ENCODE measurements around the gene PSMB7. TPM values are rescaled to one million over a fixed set of nuclear protein-coding genes. Genes with fewer than 3 reads are reported as not detected.

PSMB7 gene
- total RNA-seq, 2 experiments from 2014 or later = 120 to 121 TPM

- no peaks in the 10 kb centered on the region for H3K27me3 Mint-ChIP-seq
- ChIA-PET POLR2A (no interaction called here), CTCF (interaction anchor here (0.6 to 1.4 kb wide), 3 partner anchors 17 to 196 kb away, joined by 3 to 4 read pairs (median 4); no protein-coding TSS in a partner anchor)
- no peak overlapping the region for H3K4me3 Mint-ChIP-seq
- peaks cover 2% of the 10 kb centered on the region for H3K4me1 Mint-ChIP-seq
- no peaks in the 10 kb centered on the region for H3K9me3 Mint-ChIP-seq
- DNase-seq = no peak
- no peak overlapping the region for H3K27ac Mint-ChIP-seq
- no peaks in the 10 kb centered on the region for H3K36me3 Mint-ChIP-seq (ENCODE audit: low read depth)
Measured at GRCh38 chr9:124322618-124323432, 92.4 kb downstream of the PSMB7 start.

DNA sequence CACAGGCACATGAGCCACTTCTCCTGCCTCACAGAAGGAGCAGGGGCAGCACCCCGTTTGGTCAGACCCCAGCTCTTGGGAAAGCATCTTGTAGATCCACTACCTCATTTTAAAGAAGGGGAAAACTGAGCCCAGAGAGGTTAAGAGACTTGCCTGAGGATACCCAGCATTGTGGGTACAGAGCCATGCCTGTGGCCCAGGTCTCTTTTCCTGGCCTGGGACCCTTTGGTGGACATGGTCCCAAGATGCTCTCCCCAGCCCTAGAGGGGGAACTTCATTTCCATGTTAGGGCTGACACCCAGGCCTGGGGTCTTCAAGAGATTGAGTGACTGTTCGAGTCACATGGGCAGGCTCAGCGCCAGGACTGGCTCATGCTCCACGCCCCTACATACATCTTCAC is 93.3 kb downstream of the PSMB7 start:
- ChIA-PET POLR2A (no interaction called here), CTCF (no interaction called here)
- no peak for DNase-seq
- Mint-ChIP-seq H3K36me3 (ENCODE audit: low read depth) (no peaks in the 10 kb centered on the region), H3K27me3 (no peaks in the 10 kb centered on the region), H3K4me1 (peaks cover 2% of the 10 kb centered on the region), H3K4me3 (no peak overlapping the region), H3K27ac (no peak overlapping the region), H3K9me3 (no peaks in the 10 kb centered on the region)

GRCh38 chr9:124321416-124321815 is 93.8 kb downstream of the PSMB7 start:
- ChIA-PET CTCF (no interaction called here), POLR2A (no interaction called here)
- DNase-seq = no peak
- no peak overlapping the region for H3K4me3 Mint-ChIP-seq
- H3K4me1 Mint-ChIP-seq = peaks cover 2% of the 10 kb centered on the region
- H3K27ac Mint-ChIP-seq = no peak overlapping the region
- H3K9me3 Mint-ChIP-seq = no peaks in the 10 kb centered on the region
- H3K27me3 Mint-ChIP-seq = no peaks in the 10 kb centered on the region
- no peaks in the 10 kb centered on the region for H3K36me3 Mint-ChIP-seq (ENCODE audit: low read depth)

DNA sequence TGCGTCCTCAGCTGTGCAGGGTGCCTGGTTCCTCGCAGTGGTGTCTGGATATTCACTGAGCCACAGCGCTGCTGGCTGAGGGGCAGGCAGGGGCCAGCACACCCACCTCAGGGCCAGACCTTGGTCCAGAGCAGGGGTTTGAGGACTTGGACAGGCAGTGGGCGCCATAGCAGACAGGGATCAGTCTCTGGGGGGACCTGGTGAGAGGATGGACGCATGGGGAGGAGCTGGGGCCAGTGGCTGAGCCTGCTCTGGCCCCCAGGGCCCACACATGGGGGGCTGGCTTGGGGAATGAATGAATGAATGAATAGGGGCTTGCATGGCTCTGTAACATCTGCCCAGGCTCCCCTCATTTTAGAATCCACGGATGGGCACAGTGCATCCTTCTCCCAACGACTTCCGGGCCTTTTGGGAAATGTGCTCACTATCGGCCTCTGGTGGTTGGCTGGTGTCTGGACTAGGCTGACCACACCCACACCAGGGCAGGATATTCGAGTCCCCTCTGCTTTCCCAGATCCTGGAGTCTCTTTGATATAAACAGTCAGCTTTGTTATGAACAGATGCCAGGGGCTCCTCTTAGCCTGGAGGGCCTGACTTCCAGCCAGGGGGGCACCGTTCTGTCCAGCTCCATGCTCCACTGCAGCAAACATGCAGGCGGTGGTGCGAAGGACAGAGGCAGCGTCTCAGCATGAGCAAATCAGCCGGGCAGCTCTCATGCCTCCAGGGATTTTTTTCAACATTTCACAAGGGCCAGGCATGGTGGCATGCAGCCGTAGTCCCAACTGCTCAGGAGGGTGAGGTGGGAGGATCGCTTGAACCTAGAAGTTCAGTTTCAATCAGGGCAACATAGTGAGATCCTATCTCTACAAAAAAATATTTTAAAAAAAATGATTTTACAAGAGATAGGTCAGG is 94.9 kb downstream of the PSMB7 start:
- Mint-ChIP-seq H3K9me3 (no peaks in the 10 kb centered on the region), H3K36me3 (ENCODE audit: low read depth) (no peaks in the 10 kb centered on the region), H3K27ac (peak overlapping the region; percentile 1), H3K4me3 (no peak overlapping the region), H3K4me1 (peaks cover 2% of the 10 kb centered on the region), H3K27me3 (no peaks in the 10 kb centered on the region)
- peak; percentile 47 for DNase-seq
- CTCF ChIA-PET = no interaction called here
- POLR2A ChIA-PET = no interaction called here

- H3K27me3 Mint-ChIP-seq = no peaks in the 10 kb centered on the region
Measured at GRCh38 chr9:124315882-124316281, 99.4 kb downstream of the PSMB7 start.

DNA sequence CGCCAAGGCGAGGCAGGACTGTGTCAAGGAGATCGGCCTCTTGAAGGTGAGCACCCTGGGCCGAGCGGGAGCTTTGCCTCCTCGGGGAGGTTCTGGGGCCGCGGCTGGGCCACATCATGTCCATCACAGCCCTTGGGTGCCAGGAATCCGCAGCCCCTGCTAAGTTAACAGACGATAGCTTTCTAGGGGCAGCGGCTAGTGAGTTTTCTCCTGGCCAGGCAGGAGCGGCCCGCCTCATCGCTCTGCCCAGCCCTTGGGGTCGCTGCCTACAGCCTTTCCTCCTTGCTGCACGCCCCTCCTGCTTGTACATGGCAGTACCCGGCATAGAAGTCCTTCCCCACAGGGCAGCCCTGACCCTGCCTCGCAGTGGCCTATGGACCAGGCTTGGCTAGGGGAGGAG is 101.3 kb downstream of the PSMB7 start:
- H3K4me1 Mint-ChIP-seq = no peaks in the 10 kb centered on the region
- no peaks in the 10 kb centered on the region for H3K36me3 Mint-ChIP-seq (ENCODE audit: low read depth)
- ChIA-PET POLR2A (no interaction called here), CTCF (interaction anchor here (0.6 kb wide), 1 partner anchor 681 kb away, joined by 3 read pairs; no protein-coding TSS in a partner anchor)
- DNase-seq = no peak
- H3K9me3 Mint-ChIP-seq = no peaks in the 10 kb centered on the region
- no peaks in the 10 kb centered on the region for H3K27me3 Mint-ChIP-seq
- H3K27ac Mint-ChIP-seq = no peak overlapping the region
- no peak overlapping the region for H3K4me3 Mint-ChIP-seq

More at GRCh38 chr9:124315882-124316281, 99.4 kb downstream of the PSMB7 start:
- Mint-ChIP-seq H3K36me3 (ENCODE audit: low read depth) (no peaks in the 10 kb centered on the region), H3K4me1 (peaks cover 2% of the 10 kb centered on the region), H3K27ac (no peak overlapping the region), H3K9me3 (no peaks in the 10 kb centered on the region), H3K4me3 (no peak overlapping the region)
- CTCF ChIA-PET = no interaction called here
- DNase-seq = no peak
- POLR2A ChIA-PET = no interaction called here

DNA sequence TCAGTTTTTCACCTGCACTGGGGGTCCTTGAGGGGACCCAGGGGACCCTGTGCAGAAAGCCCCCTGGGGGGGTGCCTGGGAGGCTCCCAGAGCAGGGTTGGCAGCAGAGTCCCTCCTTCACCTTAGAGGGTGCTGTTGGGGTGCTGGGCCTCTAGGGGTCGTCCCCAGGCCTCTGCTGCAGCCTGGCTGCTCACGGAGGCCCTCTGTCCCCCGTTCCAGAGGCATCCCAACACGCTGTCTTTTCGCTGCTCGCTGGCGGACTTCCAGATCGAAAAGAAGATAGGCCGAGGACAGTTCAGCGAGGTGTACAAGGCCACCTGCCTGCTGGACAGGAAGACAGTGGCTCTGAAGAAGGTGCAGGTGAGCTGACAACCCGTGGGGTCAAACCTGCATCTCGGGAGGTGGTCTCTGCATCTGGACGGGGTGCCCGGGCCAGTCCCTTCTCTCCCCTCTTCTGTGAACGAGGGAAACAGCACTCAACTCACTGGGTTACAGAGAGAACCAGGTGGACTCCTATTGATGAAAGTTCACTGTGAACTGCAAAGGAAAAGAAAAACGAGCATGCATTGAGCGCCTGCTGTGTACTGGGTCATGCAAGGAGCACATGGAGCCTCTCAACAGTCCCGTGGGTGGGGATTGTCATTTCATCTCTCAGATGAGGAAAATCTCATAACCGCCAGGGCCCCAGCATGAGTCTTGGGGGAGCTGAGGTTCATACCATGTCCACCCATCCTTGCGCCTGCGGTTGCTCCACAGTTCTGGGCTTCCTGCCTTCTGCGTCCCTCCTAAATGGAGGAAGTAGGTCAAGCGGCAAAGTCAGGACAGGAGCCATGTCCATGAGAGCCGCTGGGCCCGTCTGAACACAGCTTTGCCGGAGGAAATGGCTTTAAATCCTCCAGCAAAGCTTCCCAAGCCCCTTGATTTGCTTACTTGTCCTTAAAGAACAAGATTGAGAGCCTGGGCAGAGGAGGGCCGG is 102.7 kb downstream of the PSMB7 start:
- no peak for DNase-seq
- Mint-ChIP-seq H3K9me3 (no peaks in the 10 kb centered on the region), H3K27me3 (no peaks in the 10 kb centered on the region), H3K4me1 (no peaks in the 10 kb centered on the region), H3K27ac (no peak overlapping the region), H3K36me3 (ENCODE audit: low read depth) (no peaks in the 10 kb centered on the region), H3K4me3 (no peak overlapping the region)
- ChIA-PET CTCF (interaction anchor here (1.2 to 1.7 kb wide), 3 partner anchors 14 to 36 kb away, joined by 3 to 4 read pairs (median 4); no protein-coding TSS in a partner anchor), POLR2A (no interaction called here)

DNA sequence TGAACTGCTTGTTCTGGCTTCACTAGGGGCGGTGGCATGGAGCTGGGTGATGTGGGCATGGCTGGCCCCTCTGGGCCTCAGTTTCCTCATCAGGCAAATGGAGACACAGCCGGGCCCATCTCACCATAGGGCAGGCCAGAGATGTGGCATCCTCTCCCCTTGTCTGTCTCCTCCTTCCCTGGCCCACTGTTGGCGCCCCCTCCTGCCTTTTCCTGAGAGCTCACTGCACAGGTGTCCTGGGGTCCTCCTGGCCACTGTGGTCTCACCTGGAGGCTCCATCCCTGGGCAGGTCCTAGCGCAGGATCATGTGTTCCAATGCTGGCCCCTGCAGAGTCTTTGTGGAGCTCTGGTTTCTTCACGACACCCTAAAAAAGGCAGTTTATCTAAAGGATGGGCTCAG is 104.0 kb downstream of the PSMB7 start:
- CTCF ChIA-PET = interaction anchor here (1.2 to 1.7 kb wide), 2 partner anchors 12 to 14 kb away, joined by 3 to 4 read pairs; no protein-coding TSS in a partner anchor

DNA sequence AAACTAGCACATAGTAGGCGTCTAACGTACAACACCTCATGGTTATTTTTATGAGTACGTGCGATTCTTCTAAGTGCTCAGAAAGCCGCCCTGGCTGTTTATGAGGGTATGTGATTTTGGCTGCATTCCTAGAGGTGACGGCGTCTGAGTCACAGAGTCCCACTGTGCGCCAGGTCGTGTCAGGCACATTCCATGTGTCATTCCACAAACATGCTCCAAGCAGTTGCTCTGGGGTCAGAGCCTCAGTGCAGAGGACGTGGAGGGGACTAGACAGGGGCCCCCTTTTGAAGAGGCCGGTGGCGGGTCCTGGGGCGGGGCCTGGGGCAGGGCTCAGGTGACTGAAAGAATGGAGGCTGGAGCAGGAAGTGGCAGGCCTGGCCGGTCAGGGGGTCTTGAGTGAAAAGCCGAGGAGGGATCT is 105.6 kb downstream of the PSMB7 start:
- Mint-ChIP-seq H3K27ac (no peak overlapping the region), H3K4me3 (no peak overlapping the region), H3K36me3 (ENCODE audit: low read depth) (no peaks in the 10 kb centered on the region), H3K27me3 (peaks cover 2% of the 10 kb centered on the region), H3K4me1 (no peaks in the 10 kb centered on the region), H3K9me3 (no peaks in the 10 kb centered on the region)
- CTCF ChIA-PET = interaction anchor here (1.7 kb wide), 1 partner anchor 14 kb away, joined by 3 read pairs; no protein-coding TSS in a partner anchor
- POLR2A ChIA-PET = no interaction called here
- DNase-seq = no peak

More for the DNA sequence above, 104.0 kb downstream of the PSMB7 start:
- Mint-ChIP-seq H3K4me3 (no peak overlapping the region), H3K9me3 (no peaks in the 10 kb centered on the region), H3K27me3 (no peaks in the 10 kb centered on the region), H3K4me1 (no peaks in the 10 kb centered on the region), H3K36me3 (ENCODE audit: low read depth) (no peaks in the 10 kb centered on the region), H3K27ac (no peak overlapping the region)
- POLR2A ChIA-PET = no interaction called here
- no peak for DNase-seq

DNA sequence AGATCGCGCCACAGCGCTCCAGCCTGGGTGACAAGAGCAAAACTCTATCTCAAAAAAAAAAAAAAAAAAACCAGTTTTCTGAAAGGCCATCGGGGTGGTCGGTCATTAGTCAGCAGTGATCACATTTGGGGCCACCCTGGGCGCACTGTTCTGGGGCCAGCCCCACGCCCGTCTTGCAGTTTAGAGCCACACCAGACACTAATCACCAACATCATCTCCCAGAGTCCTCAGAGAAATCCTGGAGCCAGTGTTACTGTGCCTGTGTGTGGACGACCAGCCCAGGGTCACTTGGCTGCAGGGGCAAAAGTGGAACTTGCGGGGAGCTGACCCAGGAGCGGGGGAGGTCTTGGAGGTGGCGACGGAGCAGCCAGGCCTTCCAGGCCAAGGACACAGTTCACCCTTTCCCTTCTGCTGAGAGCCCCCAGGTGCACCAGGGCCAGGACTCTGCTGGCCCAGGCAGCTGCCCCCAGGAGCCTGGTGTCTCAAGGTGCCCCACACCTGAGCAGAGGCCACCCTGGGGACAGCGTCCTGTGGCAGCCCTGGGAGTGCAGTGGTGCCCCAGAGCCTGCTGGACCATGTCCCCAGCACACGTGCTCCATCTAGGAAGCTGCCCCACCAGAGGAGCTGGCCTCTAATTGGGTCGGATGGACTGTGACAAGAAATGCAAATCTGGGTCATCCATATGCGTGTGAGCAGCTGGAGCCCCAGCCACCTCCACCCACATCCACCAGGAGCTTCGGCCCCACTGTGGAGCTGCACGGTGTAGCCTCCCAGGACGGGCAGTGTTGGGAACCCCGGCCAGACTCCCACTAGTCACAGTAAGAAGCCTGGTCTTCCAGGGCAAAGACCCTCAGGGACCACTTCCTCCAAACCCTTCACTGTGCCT is 106.4 kb downstream of the PSMB7 start:
- Mint-ChIP-seq H3K4me1 (no peaks in the 10 kb centered on the region), H3K27ac (no peak overlapping the region), H3K36me3 (ENCODE audit: low read depth) (no peaks in the 10 kb centered on the region), H3K27me3 (peaks cover 2% of the 10 kb centered on the region), H3K4me3 (no peak overlapping the region), H3K9me3 (no peaks in the 10 kb centered on the region)
- ChIA-PET CTCF (no interaction called here), POLR2A (no interaction called here)
- no peak for DNase-seq

GRCh38 chr9:124307379-124308030 is 107.7 kb downstream of the PSMB7 start:
- no peaks in the 10 kb centered on the region for H3K36me3 Mint-ChIP-seq (ENCODE audit: low read depth)
- no peaks in the 10 kb centered on the region for H3K4me1 Mint-ChIP-seq
- CTCF ChIA-PET = no interaction called here
- DNase-seq = no peak
- POLR2A ChIA-PET = no interaction called here
- H3K9me3 Mint-ChIP-seq = no peaks in the 10 kb centered on the region
- H3K27ac Mint-ChIP-seq = no peak overlapping the region
- H3K27me3 Mint-ChIP-seq = peaks cover 2% of the 10 kb centered on the region
- H3K4me3 Mint-ChIP-seq = no peak overlapping the region

All from activated CD4-positive, alpha-beta T cell treated with anti-CD3 and anti-CD28 coated beads, Interleukin-2, amount 10 ng/mL, durations not matched to agents 7 days and 5 days (primary cell).